Smooth muscle cell of the umbilical artery (primary cell): ENCODE data around the gene PKIG. TPM values are rescaled to one million over a fixed set of nuclear protein-coding genes. Genes with fewer than 3 reads are reported as not detected.

Experiments
- total RNA-seq: library from RNA; depleted of rRNA; stranded (reverse); fragments of >200 nt; gene quantifications from 2 replicates; pipeline ENCODE4 v1.2.3, GENCODE V29; 2014

PKIG gene
- total RNA-seq: 19.1 and 24.6 TPM in 2 replicates

GRCh38 chr20:44582311-44583025 lies at the start of gene PKIG:
PKIG (plus strand) TSS chr20:44582579; CDS start chr20:44614557, 31,978 bp downstream.

GRCh38 chr20:44651684-44652423 lies 69.5 kb downstream of the PKIG start, which contains the start of gene ADA:
ADA (minus strand) TSS chr20:44651699; CDS start chr20:44651607, 92 bp downstream.

Other genes starting within 250 kb of the PKIG start
- gene R3HDML, start 245.5 kb upstream of the PKIG start, total RNA-seq: not detected in 2 replicates
- not detected in 2 replicates for gene HNF4A, start 226.9 kb upstream of the PKIG start, total RNA-seq
- gene TTPAL, start 106.7 kb upstream of the PKIG start, total RNA-seq: 10.1 and 18.0 TPM in 2 replicates
- 74.9 and 90.9 TPM in 2 replicates for gene SERINC3, start 60.5 kb upstream of the PKIG start, total RNA-seq
- gene ADA, start 69.1 kb downstream of the PKIG start, total RNA-seq: 6.0 and 9.2 TPM in 2 replicates
- 0.05 and 0.30 TPM in 2 replicates for gene CCN5, start 132.8 kb downstream of the PKIG start, total RNA-seq
- gene KCNK15, start 163.3 kb downstream of the PKIG start, total RNA-seq: 0.09 TPM in 1 of 2 replicates, not detected in the other
- not detected in 2 replicates for gene RIMS4, start 228.0 kb downstream of the PKIG start, total RNA-seq